GM23338 (cell line): Measurements from ENCODE around the gene PCIF1. TPM values are rescaled to one million over a fixed set of nuclear protein-coding genes. Genes with fewer than 3 reads are reported as not detected.

ENCODE experiments used
- ATAC-seq: fragments of 200-7000 bp; cut with Tn5 transposase; 3 replicates; pipeline ENCODE4 v1.9.1; 2020
- DNase-seq: peaks from one replicate; pipeline ENCODE4 v3.0.0-alpha.2; 2015; ENCODE audit warnings: low spot score
- H2AFZ ChIP-seq: fragments of 200-600 bp; sonication (generic); 2 replicates; pipeline ENCODE4 v1.8.0; 2016; ENCODE audit warnings: antibody characterized with exemption, mild to moderate bottlenecking, moderate library complexity
- H3F3A ChIP-seq: fragments of 200-600 bp; sonication (generic); replicated peaks from 2 replicates; pipeline ENCODE4 v1.8.0; 2017; ENCODE audit warnings: antibody characterized with exemption, mixed run types, low read depth
- H3K27ac ChIP-seq: fragments of 200-600 bp; sonication (generic); 2 replicates; pipeline ENCODE4 v1.6.1; 2016; ENCODE audit warnings: low read depth
- H3K27me3 ChIP-seq: fragments of 200-600 bp; sonication (generic); 2 replicates; pipeline ENCODE4 v1.8.0; 2016; ENCODE audit warnings: mild to moderate bottlenecking, mixed run types, moderate library complexity; ENCODE audit not compliant: insufficient read depth
- H3K36me3 ChIP-seq: fragments of 200-600 bp; sonication (generic); 2 replicates; pipeline ENCODE4 v1.8.0; 2016; ENCODE audit warnings: mild to moderate bottlenecking; ENCODE audit not compliant: insufficient read depth
- H3K4me1 ChIP-seq: fragments of 200-600 bp; sonication (generic); 2 replicates; pipeline ENCODE4 v1.8.0; 2016; ENCODE audit warnings: mild to moderate bottlenecking, moderate library complexity; ENCODE audit not compliant: insufficient read depth
- H3K4me2 ChIP-seq: fragments of 200-600 bp; sonication (generic); 2 replicates; pipeline ENCODE4 v1.7.1; 2017; ENCODE audit warnings: mixed run types
- H3K4me3 ChIP-seq: fragments of 200-600 bp; sonication (generic); 2 replicates; pipeline ENCODE4 v1.6.1; 2016; ENCODE audit warnings: mixed run types
- H3K79me2 ChIP-seq: fragments of 200-600 bp; sonication (generic); replicated peaks from 2 replicates; pipeline ENCODE4 v1.8.0; 2017; ENCODE audit warnings: mild to moderate bottlenecking; ENCODE audit not compliant: insufficient read depth
- H3K9me2 ChIP-seq: fragments of 200-600 bp; sonication (generic); 2 replicates; pipeline ENCODE4 v1.8.0; 2017; ENCODE audit not compliant: insufficient read depth
- H4K20me1 ChIP-seq: fragments of 200-600 bp; sonication (generic); replicated peaks from 2 replicates; pipeline ENCODE4 v1.8.0; 2017; ENCODE audit warnings: mild to moderate bottlenecking; ENCODE audit not compliant: insufficient read depth
- H3K27ac Mint-ChIP-seq: 2 replicates; pipeline ENCODE4 v1.8.0; 2020; ENCODE audit warnings: inconsistent platforms, mild to moderate bottlenecking, moderate library complexity, mixed read lengths
- H3K27me3 Mint-ChIP-seq: 3 replicates; pipeline ENCODE4 v1.8.0; 2022; ENCODE audit warnings: low read depth, mild to moderate bottlenecking, moderate library complexity, mixed read lengths, inconsistent platforms; ENCODE audit not compliant: insufficient read depth, poor library complexity
- H3K36me3 Mint-ChIP-seq: 3 replicates; pipeline ENCODE4 v1.8.0; 2021; ENCODE audit warnings: low read depth, mild to moderate bottlenecking, inconsistent platforms, moderate library complexity, mixed read lengths
- H3K4me1 Mint-ChIP-seq: 3 replicates; pipeline ENCODE4 v1.8.0; 2020; ENCODE audit warnings: mild to moderate bottlenecking, inconsistent platforms, mixed read lengths
- H3K4me3 Mint-ChIP-seq: 3 replicates; pipeline ENCODE4 v1.8.0; 2021; ENCODE audit warnings: moderate library complexity, mild to moderate bottlenecking, inconsistent platforms, mixed read lengths
- H3K9me3 Mint-ChIP-seq: 3 replicates; pipeline ENCODE4 v1.8.0; 2020; ENCODE audit warnings: moderate library complexity, mild to moderate bottlenecking, inconsistent platforms, mixed read lengths
- CTCF ChIP-seq, 2 experiments: fragments of 200-600 bp in 1 of 2; sonication (generic) in 1 of 2; conservative IDR thresholded peaks; 2 replicates each; pipeline versions ENCODE4 v1.5.1 to v1.6.1; 2016 to 2017; ENCODE audit warnings: antibody characterized with exemption in 2 of 2, low read depth in 2 of 2, mild to moderate bottlenecking in 2 of 2, moderate library complexity in 1 of 2
- EZH2phosphoT487 ChIP-seq: fragments of 200-600 bp; sonication (generic); IDR thresholded peaks from one replicate; pipeline ENCODE4 v1.8.1; 2018; ENCODE audit warnings: antibody characterized with exemption; ENCODE audit not compliant: unreplicated experiment
- NANOG ChIP-seq: IDR thresholded peaks from 2 replicates; pipeline ENCODE4 v1.6.1; 2016; ENCODE audit warnings: antibody characterized with exemption, borderline replicate concordance
- REST ChIP-seq: IDR thresholded peaks from one replicate; pipeline ENCODE4 v1.6.1; 2018; ENCODE audit warnings: antibody characterized with exemption; ENCODE audit not compliant: unreplicated experiment
- ZNF331 ChIP-seq: fragments of 250-450 bp; sonication (Bioruptor Pico); IDR thresholded peaks from 2 replicates; pipeline ENCODE4 v1.5.0; 2020; ENCODE audit warnings: low read depth, mild to moderate bottlenecking, moderate library complexity
- polyA plus RNA-seq: library from polyadenylated mRNA; unstranded; fragments of >200 nt; fragmentation: Nextera tagmentation; extraction: Ambion mirVana; gene quantifications from 2 replicates; pipeline ENCODE4 v1.2.1, GENCODE V29; 2016
- total RNA-seq: library from RNA; depleted of rRNA; stranded (reverse); fragments of >200 nt; shearing (Covaris generic); gene quantifications from 2 replicates; pipeline ENCODE4 v1.2.3, GENCODE V29; 2014

The PCIF1 gene
- total and polyA plus RNA-seq, 2 experiments from 2014 or later: 26.1 to 28.3 TPM

GRCh38 chr20:45968801-45969711 is 34.6 kb downstream of the PCIF1 start (continued):
- TF ChIP-seq CTCF (conservative IDR thresholded peaks at IDR 0.05; ENCODE audit: low read depth in 2 of 2) (no peak), ZNF331 (CRISPR knock-in tag) (no peak), EZH2phosphoT487 (no peak)

- Histone ChIP-seq H3K9me2 (no peaks in the 10 kb centered on the region), H3K79me2 (no peaks in the 10 kb centered on the region), H2AFZ (no peak overlapping the region), H3F3A (peaks cover 13% of the 10 kb centered on the region), H3K36me3 (peaks cover 9% of the 10 kb centered on the region), H3K27me3 (no peaks in the 10 kb centered on the region), H3K27ac (peak overlapping the region; percentile 51), H3K4me3 (no peak overlapping the region), H3K4me1 (peaks cover 11% of the 10 kb centered on the region; the same call in 1 of the 2 replicates), H3K4me2 (peak overlapping the region; percentile 68), H4K20me1 (no peaks in the 10 kb centered on the region)
- H3K4me1 Mint-ChIP-seq: peaks cover 15% of the 10 kb centered on the region
- peaks cover 17% of the 10 kb centered on the region for H3K36me3 Mint-ChIP-seq
- TF ChIP-seq REST (no peak), NANOG (no peak), CTCF (conservative IDR thresholded peaks at IDR 0.05; ENCODE audit: low read depth in 2 of 2) (peak; percentile 69 to 74)
- H3K9me3 Mint-ChIP-seq: no peaks in the 10 kb centered on the region; the same call in 2 of the 3 replicates
- ATAC-seq (peak; percentile 8), DNase-seq (peak; percentile 91)
- peaks cover 10% of the 10 kb centered on the region for H3K27me3 Mint-ChIP-seq
- H3K4me3 Mint-ChIP-seq: peak overlapping the region; percentile 90
- H3K27ac Mint-ChIP-seq: peak overlapping the region; percentile 3; the same call in 1 of the 2 replicates
Measured at GRCh38 chr20:45969712-45970634, 35.5 kb downstream of the PCIF1 start.
